HG02840 (cell line): ENCODE data around the gene ZC3H10.

Source experiments
- ATAC-seq: cut with Tn5 transposase; IDR thresholded peaks from one replicate; pipeline ENCODE4 v1.9.1; 2021; ENCODE audit warnings: mild to moderate bottlenecking, moderate library complexity, moderate number of reproducible peaks; ENCODE audit not compliant: unreplicated experiment, low FRiP score

Gene ZC3H10

DNA sequence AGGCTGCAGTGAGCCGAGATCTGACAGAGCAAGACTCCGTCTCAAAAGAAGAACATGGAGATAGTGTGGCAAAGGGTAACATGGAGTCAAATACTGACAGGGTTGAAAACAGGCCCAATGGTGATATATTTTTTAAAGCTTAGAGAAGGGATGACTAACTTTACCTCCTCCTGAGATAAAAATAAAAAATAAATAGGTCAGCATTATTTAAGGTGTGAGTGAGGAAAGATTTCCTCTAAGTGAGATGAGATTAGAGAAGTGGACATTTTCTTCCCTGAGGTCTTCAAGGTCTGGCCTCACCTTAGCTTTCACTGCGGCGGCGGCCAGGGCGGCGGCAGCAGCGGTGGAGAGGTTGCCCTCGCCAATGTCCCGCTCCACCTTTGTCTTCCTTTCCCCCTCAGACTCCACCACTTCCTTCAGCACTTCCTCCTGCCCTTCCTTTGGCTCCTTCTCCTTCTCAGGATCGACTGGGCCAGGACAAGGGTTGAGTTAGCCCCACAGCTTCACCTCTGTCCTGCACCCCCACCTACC lies 51.2 kb downstream of the ZC3H10 start:
- ATAC-seq = no peak

DNA sequence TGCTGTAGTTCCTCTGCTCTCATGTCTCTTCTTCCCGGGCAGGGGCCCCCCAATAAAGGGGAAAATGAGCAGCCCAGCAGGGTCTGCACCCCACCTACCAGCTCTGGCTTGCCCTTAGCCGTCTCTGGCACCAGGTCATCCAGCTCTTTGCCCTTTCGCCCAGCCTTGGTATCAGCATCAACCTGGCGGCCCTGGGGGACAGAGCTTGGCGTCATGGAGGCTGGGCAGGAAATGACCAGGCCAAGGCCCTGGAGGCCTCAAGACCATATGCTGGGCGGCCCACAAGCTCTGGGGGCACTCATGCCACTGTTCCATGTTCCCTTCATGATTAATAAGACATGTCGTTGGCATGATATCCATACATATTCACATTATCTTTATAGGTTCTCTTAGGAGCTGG lies 54.8 kb downstream of the ZC3H10 start:
- no peak for ATAC-seq
